ENCODE measurements around the gene SGF29.

GRCh38 chr16:28554634-28555423, 1.1 kb downstream of the SGF29 start:
- no peak for TF ChIP-seq CTCF (IDR thresholded peaks at IDR 0.05; ENCODE audit: insufficient read depth, low read depth, low read length)
- no peak for TF ChIP-seq EZH2 (IDR thresholded peaks at IDR 0.05; ENCODE audit: insufficient read depth, low read length)
